Activated CD8-positive, alpha-beta memory T cell treated with anti-CD3 and anti-CD28 coated beads, Interleukin-2, amount 50 U/mL, for 24 hours (primary cell): ENCODE data around the gene SLC15A5.

Experiments used
- DNase-seq: peaks from one replicate; pipeline ENCODE4 v3.0.0-alpha.2; 2020; ENCODE audit errors: extremely low read depth

SLC15A5 gene

DNA sequence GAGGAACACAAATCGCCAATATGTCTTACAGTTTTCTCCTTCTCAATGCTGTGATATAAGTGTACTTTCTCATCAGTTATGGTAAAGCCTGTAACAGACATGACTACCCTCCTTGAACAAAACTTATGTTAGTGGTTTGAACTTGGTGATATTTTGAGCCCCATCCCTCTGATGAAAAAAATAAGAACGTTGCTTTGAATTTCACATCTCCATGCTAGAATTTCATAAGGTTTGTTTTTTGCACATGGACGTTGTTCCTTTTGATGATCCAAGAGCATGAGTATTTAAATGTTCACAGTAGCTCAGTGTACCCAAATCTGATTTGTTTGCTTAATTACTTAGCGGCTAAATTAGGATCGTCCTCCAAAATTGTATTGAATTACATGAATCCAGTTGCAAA lies at the start of gene SLC15A5:
Gene SLC15A5 (minus strand): TSS at position 101 of the 400 bp plus-strand sequence. CDS start 0 bp downstream, at position 101.
- no peak for DNase-seq

DNA sequence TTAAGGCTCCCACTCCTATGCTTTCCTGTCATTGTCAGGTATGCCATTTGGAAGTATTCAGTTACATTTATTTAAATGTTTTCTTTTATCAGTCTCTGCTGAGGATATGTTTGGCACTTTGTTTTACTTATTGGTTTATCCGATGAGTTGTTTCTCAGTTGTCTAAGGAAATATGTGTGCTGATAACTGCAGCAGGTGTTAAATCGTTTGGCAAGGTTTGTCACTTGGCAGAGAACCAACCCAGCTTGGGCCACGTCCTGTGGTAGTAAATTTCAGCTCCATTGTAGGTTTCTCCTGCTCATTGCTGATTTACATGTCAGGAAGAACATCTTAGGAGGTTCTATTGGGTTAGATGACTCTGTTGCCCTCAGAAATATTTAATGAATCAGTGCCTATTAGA lies 47.9 kb upstream of the SLC15A5 start:
- DNase-seq = no peak

DNA sequence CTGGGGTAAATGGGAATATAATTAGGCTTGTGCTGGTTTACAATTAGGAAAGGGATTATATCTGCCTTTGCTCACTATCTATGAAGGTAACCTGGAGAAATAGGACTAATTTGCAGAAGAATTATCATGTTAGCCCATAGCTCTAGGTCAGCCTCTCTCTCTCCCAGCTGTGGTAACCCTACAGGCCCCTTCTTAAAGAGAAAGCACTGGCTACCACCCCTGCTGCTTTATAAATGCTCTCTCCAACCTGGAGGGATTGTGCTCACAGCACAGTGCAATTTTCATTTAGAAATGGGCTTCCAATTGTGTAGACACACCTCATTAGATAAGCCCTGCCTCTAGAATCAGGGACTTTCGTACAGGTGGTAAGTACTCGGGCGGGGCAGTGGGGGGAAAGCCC lies 47.3 kb upstream of the SLC15A5 start:
- no peak for DNase-seq

DNA sequence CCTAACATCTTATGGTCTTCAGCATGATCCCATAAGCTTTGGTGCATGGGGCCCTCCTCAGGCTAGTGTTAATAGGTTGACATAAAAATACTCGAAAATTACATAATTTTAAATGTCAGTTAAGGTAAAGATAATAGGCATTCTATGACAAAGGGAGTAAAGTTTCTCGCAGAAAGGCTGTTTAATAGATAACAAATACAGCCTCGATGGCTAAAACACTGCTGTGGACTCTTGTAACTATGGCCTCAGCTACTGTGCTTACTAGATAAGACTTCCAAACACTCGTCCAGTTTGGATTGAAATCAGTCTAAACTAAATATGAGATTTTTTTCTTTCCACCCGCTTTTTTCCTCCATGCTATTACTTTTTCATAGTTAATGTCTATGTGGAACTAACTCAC lies 46.8 kb upstream of the SLC15A5 start:
- no peak for DNase-seq

DNA sequence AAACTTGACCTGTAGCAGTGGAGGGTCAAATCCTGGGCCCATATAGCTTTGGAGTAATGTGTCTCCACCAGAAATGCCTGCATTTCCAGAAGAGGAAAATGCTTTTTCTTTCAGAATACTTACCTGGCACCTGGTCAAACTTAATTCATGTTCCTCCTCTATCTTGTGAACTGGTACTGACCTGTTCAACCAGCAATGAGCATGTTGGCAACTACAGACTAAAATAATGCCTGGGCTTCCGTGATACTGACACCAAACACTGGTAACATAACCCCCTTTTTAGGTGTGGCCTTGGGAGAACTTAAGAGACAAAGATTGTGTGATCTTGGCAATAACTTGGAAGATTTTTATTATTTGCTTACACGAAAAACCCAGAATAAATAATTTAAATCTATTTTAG lies 46.2 kb upstream of the SLC15A5 start:
- DNase-seq = no peak

GRCh38 chr12:16323010-16323409 lies 45.5 kb upstream of the SLC15A5 start:
- no peak for DNase-seq

DNA sequence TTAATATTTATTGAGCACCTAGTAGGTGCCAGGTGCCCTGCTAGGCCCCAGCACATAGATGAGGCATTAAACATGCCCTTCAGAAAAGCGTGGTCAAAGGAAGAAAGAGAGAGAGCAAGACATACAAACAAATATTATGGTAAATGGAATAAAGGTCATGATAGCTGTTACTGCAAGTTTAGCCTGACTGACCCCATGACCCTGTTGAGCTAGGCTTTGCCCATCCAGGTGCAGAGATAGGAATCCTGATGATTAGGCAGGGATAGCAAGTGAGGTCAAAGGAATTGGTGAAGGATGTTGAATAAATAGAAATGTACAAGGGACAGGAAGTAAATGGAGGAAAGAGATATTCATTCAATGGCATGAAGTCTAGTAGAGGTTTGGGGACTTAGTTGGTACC lies 33.4 kb upstream of the SLC15A5 start:
- DNase-seq = no peak

- DNase-seq = no peak
Observed at GRCh38 chr12:16307856-16308475, 30.5 kb upstream of the SLC15A5 start.

DNA sequence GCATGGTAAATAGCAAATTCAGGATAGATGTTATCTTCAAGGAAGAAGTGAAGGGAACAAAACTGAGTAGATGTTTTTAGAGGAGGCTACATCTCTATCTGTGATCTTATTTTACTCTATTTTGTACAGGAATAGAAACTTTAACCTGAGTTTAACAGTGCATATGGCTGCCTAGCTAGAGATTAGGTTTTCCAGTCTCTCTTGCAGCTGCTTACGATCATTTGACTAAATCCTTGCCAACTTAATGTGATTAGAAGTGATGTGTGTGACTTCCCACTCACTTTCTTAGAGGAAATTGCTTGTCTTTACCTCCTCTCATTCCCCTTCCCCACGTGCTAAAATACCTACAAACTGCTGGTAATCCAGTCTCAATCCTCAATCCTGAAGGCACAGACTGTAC lies 26.5 kb upstream of the SLC15A5 start:
- no peak for DNase-seq

- no peak for DNase-seq
Observed at GRCh38 chr12:16300736-16301135, 23.3 kb upstream of the SLC15A5 start.

- no peak for DNase-seq
Observed at GRCh38 chr12:16300122-16300521, 22.6 kb upstream of the SLC15A5 start.

DNA sequence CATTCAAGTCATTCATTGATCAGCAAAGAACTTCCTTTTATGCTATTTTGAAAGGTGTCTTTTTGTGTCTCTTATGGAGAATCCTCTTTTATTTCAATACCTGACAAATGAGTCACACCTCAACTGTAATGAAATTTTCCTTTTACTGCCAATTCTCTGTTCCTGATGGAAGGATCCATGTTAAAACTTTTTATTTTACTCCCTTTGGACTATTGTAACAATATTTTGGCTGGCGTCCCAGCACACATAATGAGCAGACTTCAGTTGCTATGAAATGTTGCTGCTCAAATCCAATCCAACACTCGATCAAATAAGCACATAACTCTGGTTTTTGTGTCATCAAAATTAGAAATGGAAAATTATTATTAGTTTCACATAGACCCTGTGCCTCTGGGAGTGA lies 21.9 kb upstream of the SLC15A5 start:
- no peak for DNase-seq

DNA sequence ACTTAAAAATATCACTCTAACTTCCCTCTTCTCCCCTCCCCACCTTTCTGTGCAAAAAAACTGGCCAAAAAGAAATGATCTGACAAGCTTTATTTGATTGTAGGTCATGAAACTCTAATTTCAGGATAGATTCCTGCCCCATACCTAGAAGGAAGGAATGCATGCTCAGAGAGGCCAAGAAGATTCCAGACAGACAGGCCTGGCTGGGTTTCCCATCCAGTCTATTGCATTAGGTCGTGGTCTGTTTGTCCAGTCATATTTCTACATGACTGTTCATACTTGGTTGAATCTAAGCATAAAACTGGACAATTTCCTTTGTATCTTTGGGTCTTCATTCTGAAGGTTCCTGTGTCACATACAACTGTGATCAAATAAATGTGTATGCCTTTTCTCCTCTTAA lies 20.0 kb upstream of the SLC15A5 start:
- DNase-seq = no peak

DNA sequence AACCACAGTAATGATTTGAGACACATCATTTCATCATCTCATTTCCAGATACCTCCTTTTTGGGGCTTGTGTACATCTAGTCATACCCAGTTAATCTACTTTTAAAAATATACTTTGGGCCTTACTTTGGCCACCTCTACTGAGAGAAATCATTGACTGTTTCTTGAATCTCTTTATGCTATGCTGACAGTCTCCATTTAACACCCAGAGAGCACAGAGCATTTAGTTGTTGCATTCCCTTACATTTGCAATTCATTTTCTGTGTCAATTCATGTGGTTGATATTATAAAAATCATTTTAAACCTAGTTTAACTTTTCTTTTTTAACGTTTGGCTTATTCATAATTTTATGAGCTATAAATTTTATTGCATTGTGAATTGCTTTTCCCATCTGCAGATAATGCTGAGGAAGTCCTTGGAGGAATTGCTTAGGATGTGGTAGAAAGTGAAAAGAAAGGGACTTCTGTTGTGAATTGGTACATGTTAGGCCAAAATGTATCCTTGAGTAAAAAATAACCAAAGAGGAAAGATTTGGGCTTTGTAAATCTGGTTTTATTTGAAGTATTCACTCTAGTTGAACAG lies 17.0 kb upstream of the SLC15A5 start:
- no peak for DNase-seq

DNA sequence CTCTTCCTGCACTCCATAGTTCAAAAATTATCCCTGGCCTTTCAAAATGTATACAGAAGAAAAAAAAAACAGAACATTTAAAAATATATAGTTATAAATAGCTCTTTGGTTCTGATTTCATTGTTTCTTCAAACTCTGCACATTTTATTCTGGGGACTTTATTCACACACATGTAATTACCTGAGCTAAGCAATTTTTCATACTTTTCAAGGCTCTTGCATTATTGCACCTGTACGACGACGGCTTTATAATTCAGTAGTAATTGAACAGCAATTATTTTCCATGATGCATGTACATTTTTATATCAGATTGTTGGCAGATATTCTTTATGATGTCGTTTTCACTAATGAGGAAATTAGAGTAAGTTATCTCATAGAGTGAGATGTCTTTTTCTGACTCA lies 13.5 kb upstream of the SLC15A5 start:
- DNase-seq = no peak

- no peak for DNase-seq
Observed at GRCh38 chr12:16285586-16285985, 8.1 kb upstream of the SLC15A5 start.

DNA sequence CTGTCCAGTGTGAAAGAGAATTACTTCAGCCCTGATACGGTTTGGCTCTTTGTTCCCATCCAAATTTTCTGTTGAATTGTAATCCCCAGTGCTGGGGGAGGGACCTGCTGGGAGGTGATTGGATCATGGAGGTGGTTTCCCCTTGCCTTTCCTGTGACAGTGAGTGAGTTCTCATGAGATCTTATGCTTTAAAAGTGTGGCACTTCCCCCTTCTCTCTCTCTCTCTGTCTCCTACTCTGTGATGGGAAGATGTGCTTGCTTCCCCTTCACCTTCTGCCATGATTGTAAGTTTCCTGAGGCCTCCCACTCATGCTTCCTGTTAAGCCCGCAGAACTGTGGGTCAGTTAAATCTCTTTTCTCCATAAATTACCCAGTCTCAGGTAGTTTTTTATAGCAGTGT lies 5.5 kb upstream of the SLC15A5 start:
- no peak for DNase-seq

DNA sequence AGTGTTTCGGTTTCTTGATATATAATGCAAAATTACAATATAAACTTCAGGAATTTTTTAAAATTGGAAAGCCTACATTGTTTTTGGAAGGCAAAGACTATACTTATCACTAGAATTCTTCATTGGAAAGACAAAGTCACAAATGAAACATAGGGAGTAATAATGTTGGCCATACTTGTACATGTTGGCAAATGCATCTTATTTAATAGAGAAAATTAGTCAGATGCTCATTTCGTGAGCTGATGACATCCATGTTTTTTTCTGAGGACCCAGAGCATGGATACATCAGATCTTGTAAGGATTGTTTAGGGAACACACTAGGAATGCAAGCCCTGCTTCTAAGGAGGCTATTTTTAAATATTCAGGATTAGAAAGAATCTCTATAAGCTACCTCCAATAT lies 4.6 kb upstream of the SLC15A5 start:
- no peak for DNase-seq

- no peak for DNase-seq
Observed at GRCh38 chr12:16281157-16281556, 3.7 kb upstream of the SLC15A5 start.

GRCh38 chr12:16272222-16272621 lies 5.3 kb downstream of the SLC15A5 start:
- DNase-seq = no peak

GRCh38 chr12:16271062-16271461 lies 6.4 kb downstream of the SLC15A5 start:
- DNase-seq = no peak

DNA sequence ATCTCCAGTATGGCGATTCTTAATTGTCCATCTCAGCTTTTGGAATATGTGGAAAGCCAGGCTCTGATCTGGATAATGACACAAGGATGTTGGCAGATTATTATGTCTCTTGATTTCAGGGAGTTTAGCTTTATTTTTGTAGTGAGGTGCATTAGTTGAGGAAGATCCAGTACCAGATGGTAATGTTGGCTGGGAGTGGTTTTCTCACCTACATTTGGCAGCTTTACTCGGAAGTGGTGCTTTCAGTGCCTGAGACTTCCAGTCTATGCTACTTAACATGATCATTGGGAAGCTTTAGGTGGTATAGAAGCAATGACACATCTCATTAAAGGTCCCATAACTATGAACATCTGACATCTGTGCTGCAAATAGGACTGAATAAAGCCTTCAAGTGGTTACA lies 7.5 kb downstream of the SLC15A5 start:
- DNase-seq = no peak

- DNase-seq = no peak
Observed at GRCh38 chr12:16266085-16266484, 11.4 kb downstream of the SLC15A5 start.

DNA sequence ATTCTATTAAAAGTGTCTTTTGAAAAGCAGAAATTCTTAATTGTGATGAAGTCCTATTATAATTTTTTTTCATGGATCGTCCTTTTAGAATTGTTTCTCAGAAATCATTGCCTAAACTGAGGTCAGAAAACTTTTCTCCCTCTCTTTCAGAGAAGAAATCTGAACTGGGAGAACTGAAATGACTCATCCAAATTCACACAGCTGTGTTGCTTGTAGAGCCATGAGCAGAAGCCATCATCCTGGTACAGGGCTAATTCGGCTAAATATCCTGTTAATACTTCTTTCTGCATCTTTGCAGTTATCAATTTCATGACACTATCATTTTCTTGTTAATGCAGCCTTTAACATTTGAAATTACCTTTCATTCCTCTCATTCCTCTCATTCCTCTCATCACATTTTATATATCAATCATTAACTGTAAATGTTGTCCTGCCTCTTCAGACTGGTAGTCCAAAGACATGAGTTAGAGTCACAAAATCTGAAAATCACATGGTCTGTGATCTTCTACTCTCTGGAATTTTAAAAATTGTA lies 15.5 kb downstream of the SLC15A5 start:
- no peak for DNase-seq
